K562 (cell line): ENCODE data around the gene NET1. TPM values are rescaled to one million over a fixed set of nuclear protein-coding genes. Genes with fewer than 3 reads are reported as not detected.

Experiments
- ADNP ChIP-seq: fragments of 200-800 bp; sonication (Bioruptor generic); IDR thresholded peaks from 2 replicates; pipeline ENCODE4 v1.6.1; 2016; ENCODE audit warnings: missing genetic modification characterization, missing compliant biosample characterization
- BRD4 ChIP-seq: fragments of 200-600 bp; sonication (generic); IDR thresholded peaks from 2 replicates; pipeline ENCODE4 v1.6.1; 2017; ENCODE audit warnings: inconsistent platforms
- DDX20 ChIP-seq: fragments of 450-650 bp; IDR thresholded peaks from 2 replicates; pipeline ENCODE4 v1.6.1; 2016; ENCODE audit warnings: missing genetic modification characterization, low read depth, mild to moderate bottlenecking, missing compliant biosample characterization, moderate library complexity
- EGR1 ChIP-seq: fragments of 450-650 bp; conservative IDR thresholded peaks from 2 replicates; pipeline ENCODE4 v1.6.1; 2017; ENCODE audit warnings: mild to moderate bottlenecking
- HIVEP1 ChIP-seq: fragments of 250-450 bp; sonication (Bioruptor Pico); IDR thresholded peaks from 2 replicates; pipeline ENCODE4 v1.4.0; 2020; ENCODE audit warnings: mild to moderate bottlenecking
- KLF1 ChIP-seq: fragments of 450-650 bp; IDR thresholded peaks from 2 replicates; pipeline ENCODE4 v1.6.1; 2016; ENCODE audit warnings: missing genetic modification characterization, missing compliant biosample characterization
- MAFF ChIP-seq: IDR thresholded peaks from 2 replicates; pipeline ENCODE4 v1.6.1; 2012; ENCODE audit warnings: low read length, improper control_type of control experiment
- NBN ChIP-seq: fragments of 450-650 bp; IDR thresholded peaks from 2 replicates; pipeline ENCODE4 v1.6.1; 2016; ENCODE audit warnings: low read depth, mild to moderate bottlenecking
- NFE2L1 ChIP-seq: fragments of 450-650 bp; IDR thresholded peaks from 2 replicates; pipeline ENCODE4 v1.6.1; 2016; ENCODE audit warnings: missing genetic modification characterization, low read depth, mild to moderate bottlenecking, missing compliant biosample characterization, moderate library complexity, borderline replicate concordance
- NR1H2 ChIP-seq: sonication (generic); formaldehyde crosslinking; IDR thresholded peaks from 2 replicates; pipeline ENCODE4 v1.4.0; 2020; ENCODE audit warnings: mild to moderate bottlenecking, missing genetic modification reagents
- PCBP1 ChIP-seq: fragments of 200-400 bp; formaldehyde crosslinking; IDR thresholded peaks from 2 replicates; pipeline ENCODE4 v1.6.1; 2018; ENCODE audit warnings: mild to moderate bottlenecking, low read depth, low read length; ENCODE audit not compliant: poor library complexity, severe bottlenecking
- SPI1 ChIP-seq: IDR thresholded peaks from 2 replicates; pipeline ENCODE4 v1.6.1; 2011; ENCODE audit warnings: low read depth, low read length, control low read depth, borderline replicate concordance
- SREBF2 ChIP-seq: sonication (generic); formaldehyde crosslinking; IDR thresholded peaks from 2 replicates; pipeline ENCODE4 v1.4.0; 2020; ENCODE audit warnings: mild to moderate bottlenecking, missing genetic modification reagents
- SRSF7 ChIP-seq: fragments of 200-400 bp; formaldehyde crosslinking; optimal IDR thresholded peaks from 2 replicates; pipeline ENCODE3; 2017; ENCODE audit warnings: mild to moderate bottlenecking, low read depth, low read length
- TEAD4 ChIP-seq, 2 experiments: sonication (generic) in 1 of 2; formaldehyde crosslinking in 1 of 2; IDR thresholded peaks; 2 replicates each; pipeline versions ENCODE4 v1.6.1 to v1.8.0; 2012 to 2022; ENCODE audit warnings: borderline replicate concordance in 1 of 2, inconsistent platforms in 1 of 2, low read length in 1 of 2, mild to moderate bottlenecking in 1 of 2, missing genetic modification reagents in 1 of 2
- TSC22D4 ChIP-seq: fragments of 450-650 bp; IDR thresholded peaks from 2 replicates; pipeline ENCODE4 v1.6.1; 2016; ENCODE audit warnings: missing genetic modification characterization, missing biosample characterization, control low read depth
- WHSC1 ChIP-seq: IDR thresholded peaks from one replicate; pipeline ENCODE4 v1.6.1; 2012; ENCODE audit warnings: low read length, control low read depth, inconsistent platforms
- ZFPM2 ChIP-seq: fragments of 250-450 bp; sonication (Bioruptor Pico); IDR thresholded peaks from 2 replicates; pipeline ENCODE4 v1.5.1; 2022; ENCODE audit warnings: mild to moderate bottlenecking
- ZNF140 ChIP-seq: fragments of 250-450 bp; sonication (Bioruptor Pico); IDR thresholded peaks from 2 replicates; pipeline ENCODE4 v1.8.0; 2021; ENCODE audit warnings: moderate library complexity, mild to moderate bottlenecking, inconsistent platforms
- ZNF696 ChIP-seq: fragments of 250-450 bp; sonication (Bioruptor Pico); conservative IDR thresholded peaks from 2 replicates; pipeline ENCODE4 v1.4.0; 2020; ENCODE audit warnings: mild to moderate bottlenecking, moderate library complexity
- ZNF830 ChIP-seq: fragments of 250-450 bp; sonication (Bioruptor Pico); IDR thresholded peaks from 2 replicates; pipeline ENCODE4 v1.5.0; 2021; ENCODE audit warnings: mild to moderate bottlenecking
- polyA plus RNA-seq, 8 experiments: library from polyadenylated mRNA; depleted of rRNA in 4 of 8; stranded (reverse) in 5 of 8; unstranded in 3 of 8; fragments of >200 nt; fragmentation: Nextera tagmentation in 2 of 8; fragmentation: Illumina TruSeq in 1 of 8; extraction: Ambion mirVana in 2 of 8; extraction: Trizol in 1 of 8; gene quantifications; 2 replicates each; pipeline versions ENCODE4 v1.2.1 to v1.2.3, GENCODE V29; 2011 to 2014; ENCODE audit warnings: inconsistent platforms in 1 of 8, missing spikeins in 1 of 8
- total RNA-seq, 7 experiments: library from RNA; depleted of rRNA in 6 of 7; stranded (reverse); fragments of >200 nt in 6 of 7; fragmentation: Illumina TruSeq in 2 of 7; extraction: Trizol in 2 of 7; gene quantifications; 2 replicates each; pipeline versions ENCODE4 v1.2.1 to v1.2.3, GENCODE V29; 2011 to 2021; ENCODE audit warnings: low replicate concordance in 1 of 7
- TF ChIP-seq, protein P1 (sequence below): fragments of 450-650 bp; IDR thresholded peaks from 2 replicates; pipeline ENCODE4 v1.6.1; 2016; ENCODE audit warnings: missing biosample characterization, missing genetic modification characterization
- TF ChIP-seq, protein P2 (sequence below): fragments of 250-450 bp; sonication (Bioruptor Pico); IDR thresholded peaks from 2 replicates; pipeline ENCODE4 v1.8.0; 2021; ENCODE audit warnings: moderate library complexity, mild to moderate bottlenecking, inconsistent platforms
- TF ChIP-seq, protein P3 (sequence below): fragments of 450-650 bp; formaldehyde crosslinking; IDR thresholded peaks from 2 replicates; pipeline ENCODE4 v1.4.0; 2022; ENCODE audit warnings: mild to moderate bottlenecking, moderate library complexity
- TF ChIP-seq, protein P4 (sequence below), 2 experiments: fragments of 450-650 bp in 1 of 2; sonication (generic) in 1 of 2; formaldehyde crosslinking in 1 of 2; IDR thresholded peaks in 1 of 2; conservative IDR thresholded peaks in 1 of 2; 2 replicates each; pipeline versions ENCODE4 v1.6.1 to v1.8.1; 2016 to 2023; ENCODE audit warnings: mild to moderate bottlenecking in 2 of 2, moderate library complexity in 2 of 2, inconsistent platforms in 1 of 2, missing genetic modification reagents in 1 of 2

NET1 gene
- total and polyA plus RNA-seq, 9 of the 15 experiments (the other 6 are each of a cell fraction or from before 2014, with no cell fraction given) = 47.4 to 258 (median 106) TPM

DNA sequence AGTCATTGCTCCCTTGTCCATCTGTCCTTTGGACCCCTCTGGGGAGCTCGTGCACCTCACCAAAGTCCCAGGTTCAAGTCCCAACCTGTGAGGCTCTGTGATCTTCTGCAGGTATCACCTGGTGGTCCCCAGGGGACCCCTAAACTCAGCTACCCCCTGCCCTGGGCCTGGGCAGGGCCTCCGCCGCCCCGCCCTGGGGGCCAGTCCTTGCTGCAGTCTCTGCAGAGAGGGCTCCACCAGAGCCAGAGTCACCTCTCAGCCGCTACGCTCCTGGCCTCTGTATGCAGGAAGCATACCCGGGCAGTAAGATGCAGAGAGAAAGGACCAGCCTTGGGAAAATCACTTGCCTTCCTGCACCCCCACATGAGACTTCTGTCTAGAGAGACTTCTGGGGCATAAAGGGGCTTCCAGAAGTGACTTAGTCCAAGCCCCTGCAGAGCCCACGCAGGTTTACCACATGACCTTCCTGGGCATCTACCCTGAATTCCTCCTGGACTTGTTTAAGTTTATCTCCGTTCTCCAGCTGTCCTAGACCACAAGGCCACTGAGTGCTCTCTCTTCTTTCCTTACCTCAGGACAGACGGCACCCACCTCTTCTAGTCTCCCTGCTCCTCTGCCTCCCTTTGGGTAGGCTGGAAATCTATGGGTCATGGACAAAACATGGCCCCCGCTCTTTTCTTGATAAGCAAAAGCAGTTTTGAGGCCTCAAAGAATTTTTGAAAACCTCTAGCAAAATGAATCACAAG is 65.8 kb downstream of the NET1 start (continued):
- TF ChIP-seq MAFF = no peak
- TF ChIP-seq, protein P1, sequence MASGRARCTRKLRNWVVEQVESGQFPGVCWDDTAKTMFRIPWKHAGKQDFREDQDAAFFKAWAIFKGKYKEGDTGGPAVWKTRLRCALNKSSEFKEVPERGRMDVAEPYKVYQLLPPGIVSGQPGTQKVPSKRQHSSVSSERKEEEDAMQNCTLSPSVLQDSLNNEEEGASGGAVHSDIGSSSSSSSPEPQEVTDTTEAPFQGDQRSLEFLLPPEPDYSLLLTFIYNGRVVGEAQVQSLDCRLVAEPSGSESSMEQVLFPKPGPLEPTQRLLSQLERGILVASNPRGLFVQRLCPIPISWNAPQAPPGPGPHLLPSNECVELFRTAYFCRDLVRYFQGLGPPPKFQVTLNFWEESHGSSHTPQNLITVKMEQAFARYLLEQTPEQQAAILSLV (tag) = no peak
- no peak for TF ChIP-seq ZNF140 (CRISPR knock-in tag)
- no peak for TF ChIP-seq ZNF830 (CRISPR knock-in tag)
- no peak for TF ChIP-seq TSC22D4 (tag)
- TF ChIP-seq ADNP = no peak
- no peak for TF ChIP-seq HIVEP1 (CRISPR knock-in tag)
- no peak for TF ChIP-seq ZFPM2 (CRISPR knock-in tag)
- TF ChIP-seq EGR1 = peak; percentile 74
- TF ChIP-seq WHSC1 = peak; percentile 25
- no peak for TF ChIP-seq SREBF2 (CRISPR knock-in tag)
- TF ChIP-seq PCBP1 = no peak
- TF ChIP-seq, protein P2, sequence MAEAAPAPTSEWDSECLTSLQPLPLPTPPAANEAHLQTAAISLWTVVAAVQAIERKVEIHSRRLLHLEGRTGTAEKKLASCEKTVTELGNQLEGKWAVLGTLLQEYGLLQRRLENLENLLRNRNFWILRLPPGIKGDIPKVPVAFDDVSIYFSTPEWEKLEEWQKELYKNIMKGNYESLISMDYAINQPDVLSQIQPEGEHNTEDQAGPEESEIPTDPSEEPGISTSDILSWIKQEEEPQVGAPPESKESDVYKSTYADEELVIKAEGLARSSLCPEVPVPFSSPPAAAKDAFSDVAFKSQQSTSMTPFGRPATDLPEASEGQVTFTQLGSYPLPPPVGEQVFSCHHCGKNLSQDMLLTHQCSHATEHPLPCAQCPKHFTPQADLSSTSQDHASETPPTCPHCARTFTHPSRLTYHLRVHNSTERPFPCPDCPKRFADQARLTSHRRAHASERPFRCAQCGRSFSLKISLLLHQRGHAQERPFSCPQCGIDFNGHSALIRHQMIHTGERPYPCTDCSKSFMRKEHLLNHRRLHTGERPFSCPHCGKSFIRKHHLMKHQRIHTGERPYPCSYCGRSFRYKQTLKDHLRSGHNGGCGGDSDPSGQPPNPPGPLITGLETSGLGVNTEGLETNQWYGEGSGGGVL (CRISPR knock-in tag) = no peak
- TF ChIP-seq NR1H2 = no peak
- TF ChIP-seq, protein P3, sequence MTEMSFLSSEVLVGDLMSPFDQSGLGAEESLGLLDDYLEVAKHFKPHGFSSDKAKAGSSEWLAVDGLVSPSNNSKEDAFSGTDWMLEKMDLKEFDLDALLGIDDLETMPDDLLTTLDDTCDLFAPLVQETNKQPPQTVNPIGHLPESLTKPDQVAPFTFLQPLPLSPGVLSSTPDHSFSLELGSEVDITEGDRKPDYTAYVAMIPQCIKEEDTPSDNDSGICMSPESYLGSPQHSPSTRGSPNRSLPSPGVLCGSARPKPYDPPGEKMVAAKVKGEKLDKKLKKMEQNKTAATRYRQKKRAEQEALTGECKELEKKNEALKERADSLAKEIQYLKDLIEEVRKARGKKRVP = no peak
- 0 out of 2 replicates have a peak, but pooled peaks have one; percentile 17 for TF ChIP-seq NBN
- TF ChIP-seq NFE2L1 = no peak
- no peak for TF ChIP-seq ZNF696 (CRISPR knock-in tag)
- TF ChIP-seq KLF1 (tag) = no peak
- TF ChIP-seq SPI1 = no peak
- no peak for TF ChIP-seq SRSF7
- TF ChIP-seq BRD4 = no peak
- TF ChIP-seq, protein P4, sequence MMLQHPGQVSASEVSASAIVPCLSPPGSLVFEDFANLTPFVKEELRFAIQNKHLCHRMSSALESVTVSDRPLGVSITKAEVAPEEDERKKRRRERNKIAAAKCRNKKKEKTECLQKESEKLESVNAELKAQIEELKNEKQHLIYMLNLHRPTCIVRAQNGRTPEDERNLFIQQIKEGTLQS (IDR thresholded peaks at IDR 0.05) = no peak
- TF ChIP-seq, protein P4 (CRISPR knock-in tag; conservative IDR thresholded peaks at IDR 0.05) = no peak
- TF ChIP-seq DDX20 (tag) = no peak
- peak; percentile 87 for TF ChIP-seq TEAD4 (IDR thresholded peaks at IDR 0.05; ENCODE audit: low read length)
- no peak for TF ChIP-seq TEAD4 (CRISPR knock-in tag; IDR thresholded peaks at IDR 0.05; ENCODE audit: borderline replicate concordance)
